Measurements from ENCODE around the gene PPP1R2. TPM values are rescaled to one million over a fixed set of nuclear protein-coding genes. Genes with fewer than 3 reads are reported as not detected.

Gene PPP1R2
- polyA plus RNA-seq, 1 donor: 54.7 TPM

DNA sequence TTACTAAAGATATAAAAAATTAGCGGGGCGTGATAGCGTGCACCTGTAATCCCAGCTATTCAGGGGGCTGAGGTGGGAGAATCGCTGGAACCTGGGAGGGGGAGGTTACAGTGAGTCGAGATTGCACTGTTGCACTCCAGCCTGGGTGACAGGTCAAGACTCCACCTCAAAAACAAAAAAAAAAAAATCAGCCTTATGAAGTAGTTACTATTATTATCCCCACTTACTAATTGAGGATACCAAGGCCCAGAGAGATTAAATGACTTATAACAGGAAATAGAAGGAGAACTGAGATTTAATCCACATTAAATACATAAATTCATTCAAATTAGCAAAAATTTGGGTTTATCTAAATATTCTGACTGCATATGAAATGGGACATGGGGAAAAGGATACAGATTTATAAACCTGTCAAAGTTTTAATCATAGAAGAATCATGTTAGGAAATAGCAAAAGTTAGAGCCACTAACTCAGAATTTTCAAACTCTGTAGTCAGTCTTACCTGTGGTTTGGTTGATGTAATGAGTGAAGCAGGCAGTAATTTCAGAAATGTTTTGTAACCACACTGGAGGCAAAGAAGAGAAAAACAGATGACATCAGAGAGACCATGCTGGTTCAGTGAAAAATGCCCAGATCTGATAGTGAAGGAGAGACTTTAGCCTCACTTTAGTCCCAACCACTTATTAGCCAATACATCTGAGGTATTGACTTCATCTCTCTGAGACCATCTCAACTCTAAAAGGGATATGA, 75.3 kb downstream of the PPP1R2 start:
- Histone ChIP-seq H3K27ac (ENCODE audit: low read length) (no peak overlapping the region), H3K4me3 (ENCODE audit: low read length) (no peak overlapping the region), H3K9me3 (ENCODE audit: control insufficient read depth, low read depth, low read length) (no peaks in the 10 kb centered on the region), H3K27me3 (ENCODE audit: control insufficient read depth, insufficient read depth, low read length) (no peaks in the 10 kb centered on the region), H3K4me1 (ENCODE audit: control insufficient read depth, insufficient read depth, low read length) (no peaks in the 10 kb centered on the region), H3K36me3 (ENCODE audit: control insufficient read depth, insufficient read depth, low read length) (no peaks in the 10 kb centered on the region)
- WGBS (ENCODE audit: insufficient coverage, low lambda C conversion rate): no CpG with 5 or more reads among the region's 5 CpGs
- no peak for DNase-seq

DNA sequence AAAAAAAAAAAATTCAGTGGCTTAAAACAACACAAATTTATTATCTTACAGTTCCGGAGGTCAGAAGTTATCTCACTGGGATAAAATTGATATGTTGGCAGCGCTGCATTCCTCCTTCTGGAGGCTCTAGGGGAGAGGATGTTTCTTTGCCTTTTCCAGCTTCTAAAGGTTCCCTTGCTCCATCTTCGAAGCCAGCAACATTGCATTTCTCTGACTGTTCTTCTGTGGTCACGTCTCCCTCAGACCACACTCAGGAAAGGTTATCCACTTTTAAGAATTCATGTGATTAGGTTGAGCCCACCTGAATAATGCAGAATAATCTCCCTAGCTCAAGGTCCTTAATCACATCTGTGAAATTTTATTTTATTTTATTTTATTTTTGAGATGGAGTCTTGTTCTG, 76.9 kb downstream of the PPP1R2 start:
- H3K27ac ChIP-seq (ENCODE audit: low read length): no peak overlapping the region
- no peaks in the 10 kb centered on the region for H3K36me3 ChIP-seq (ENCODE audit: control insufficient read depth, insufficient read depth, low read length)
- H3K9me3 ChIP-seq (ENCODE audit: control insufficient read depth, low read depth, low read length): no peaks in the 10 kb centered on the region
- no peak for DNase-seq
- 83% methylated on average over 1 of the region's 4 CpGs for WGBS (ENCODE audit: insufficient coverage, low lambda C conversion rate)
- no peaks in the 10 kb centered on the region for H3K4me1 ChIP-seq (ENCODE audit: control insufficient read depth, insufficient read depth, low read length)
- H3K27me3 ChIP-seq (ENCODE audit: control insufficient read depth, insufficient read depth, low read length): no peaks in the 10 kb centered on the region
- H3K4me3 ChIP-seq (ENCODE audit: low read length): no peak overlapping the region

Other genes starting within 250 kb of the PPP1R2 start
- 33.4 TPM for gene ACAP2, start 100.3 kb downstream of the PPP1R2 start, polyA plus RNA-seq
- 12.6 TPM for gene APOD, start 40.6 kb upstream of the PPP1R2 start, polyA plus RNA-seq
- 34.5 TPM for gene MUC20, start 177.7 kb upstream of the PPP1R2 start, polyA plus RNA-seq

Data from large intestine (tissue), 3 donors.